ENCODE data around the gene BBS1. TPM values are rescaled to one million over a fixed set of nuclear protein-coding genes. Genes with fewer than 3 reads are reported as not detected.
A peak's percentile ranks its signal among the peaks of the same experiment; 100 is the strongest.

BBS1 gene
- total RNA-seq, 3 donors from 2014 or later, result 51.5 to 79.5 (median 63.8) TPM

DNA sequence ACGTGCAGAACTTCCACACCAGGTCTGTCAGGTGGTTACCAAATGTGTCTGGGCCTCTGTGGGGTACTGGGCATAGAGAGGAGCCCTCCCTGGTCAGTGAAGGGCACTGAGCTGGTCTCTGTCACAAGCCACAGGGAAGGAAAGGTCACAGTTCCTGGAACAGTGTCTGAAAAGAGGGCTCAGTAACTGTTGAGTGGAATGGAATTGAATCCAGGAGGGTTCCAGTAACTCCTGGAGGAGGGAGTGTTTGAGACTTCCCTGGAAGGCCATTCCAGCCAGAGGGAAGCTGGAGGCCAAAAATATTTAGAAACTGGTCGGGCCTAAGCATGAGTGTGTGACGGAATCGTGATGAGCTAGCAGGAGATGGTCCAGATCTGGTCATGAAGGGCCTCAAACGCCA lies 44.2 kb downstream of the BBS1 start:
- DNase-seq (ENCODE audit: low spot score in 2 of 2), result no peak
- TF ChIP-seq CTCF (IDR thresholded peaks at IDR 0.05) (no peak), POLR2AphosphoS5 (IDR thresholded peaks at IDR 0.05) (no peak), POLR2A (IDR thresholded peaks at IDR 0.05) (no peak)
- intact Hi-C loops (cut with DNase I; ENCODE audit: low total_unique reads), result no loop called here
- Histone ChIP-seq H3K27me3 (peaks cover 0 to 4% of the 10 kb centered on the region in 2 donors), H3K36me3 (no peaks in the 10 kb centered on the region), H3K4me1 (no peaks in the 10 kb centered on the region), H3K4me3 (no peak overlapping the region), H3K27ac (no peak overlapping the region), H3K9me3 (no peaks in the 10 kb centered on the region)

DNA sequence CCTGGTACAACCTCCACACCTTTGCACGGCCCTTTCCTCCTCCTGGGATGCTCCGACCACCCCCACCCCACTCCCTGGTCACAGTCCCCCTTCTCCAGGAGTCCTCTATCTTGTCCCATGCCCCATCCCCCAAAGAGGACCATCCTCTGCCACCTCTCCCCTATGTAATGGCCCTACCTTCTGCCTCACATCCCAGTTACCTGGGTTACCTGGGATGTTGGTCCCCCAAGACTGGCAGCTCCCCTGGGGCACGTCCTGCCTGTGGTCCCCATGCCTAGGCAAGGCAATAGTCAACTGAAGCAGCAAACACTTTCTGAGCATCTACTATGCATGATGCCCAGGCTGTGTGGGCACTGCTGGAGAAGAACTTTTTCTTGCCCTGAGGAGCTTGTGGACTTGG lies 45.0 kb downstream of the BBS1 start:
- no peaks in the 10 kb centered on the region for H3K36me3 ChIP-seq
- H3K4me1 ChIP-seq, result no peaks in the 10 kb centered on the region
- H3K27me3 ChIP-seq, result peaks cover 0 to 4% of the 10 kb centered on the region in 2 donors
- intact Hi-C loops (cut with DNase I; ENCODE audit: low total_unique reads), result no loop called here
- TF ChIP-seq POLR2A (IDR thresholded peaks at IDR 0.05), result no peak
- no peak for TF ChIP-seq POLR2AphosphoS5 (IDR thresholded peaks at IDR 0.05)
- no peak for TF ChIP-seq CTCF (IDR thresholded peaks at IDR 0.05)
- H3K4me3 ChIP-seq, result no peak overlapping the region
- DNase-seq (ENCODE audit: low spot score in 2 of 2), result no peak
- H3K27ac ChIP-seq, result no peak overlapping the region
- H3K9me3 ChIP-seq, result no peaks in the 10 kb centered on the region

DNA sequence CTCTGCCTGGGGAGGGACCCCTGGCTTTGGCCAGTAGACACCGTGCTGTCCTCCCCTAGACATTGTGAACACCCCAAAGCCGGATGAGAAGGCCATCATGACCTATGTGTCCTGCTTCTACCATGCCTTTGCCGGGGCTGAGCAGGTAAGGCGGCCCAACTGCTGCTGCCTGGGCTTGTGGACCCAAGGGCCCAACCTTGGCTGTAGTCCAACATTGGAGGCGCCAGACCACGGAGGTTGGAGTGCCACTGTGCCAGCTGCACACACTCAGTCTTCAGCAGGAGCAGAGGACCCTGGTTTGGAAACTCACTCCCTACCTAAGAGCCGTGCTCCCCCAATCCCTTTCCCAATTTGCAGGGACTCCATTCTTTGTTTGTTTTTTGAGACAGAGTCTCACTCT lies 45.7 kb downstream of the BBS1 start:
- Histone ChIP-seq H3K4me3 (no peak overlapping the region), H3K4me1 (no peaks in the 10 kb centered on the region), H3K9me3 (no peaks in the 10 kb centered on the region), H3K27ac (no peak overlapping the region), H3K27me3 (peaks cover 0 to 4% of the 10 kb centered on the region in 2 donors), H3K36me3 (no peaks in the 10 kb centered on the region)
- TF ChIP-seq POLR2AphosphoS5 (IDR thresholded peaks at IDR 0.05) (no peak), POLR2A (IDR thresholded peaks at IDR 0.05) (no peak), CTCF (IDR thresholded peaks at IDR 0.05) (no peak)
- intact Hi-C loops (cut with DNase I; ENCODE audit: low total_unique reads), result no loop called here
- DNase-seq (ENCODE audit: low spot score in 2 of 2), result no peak

DNA sequence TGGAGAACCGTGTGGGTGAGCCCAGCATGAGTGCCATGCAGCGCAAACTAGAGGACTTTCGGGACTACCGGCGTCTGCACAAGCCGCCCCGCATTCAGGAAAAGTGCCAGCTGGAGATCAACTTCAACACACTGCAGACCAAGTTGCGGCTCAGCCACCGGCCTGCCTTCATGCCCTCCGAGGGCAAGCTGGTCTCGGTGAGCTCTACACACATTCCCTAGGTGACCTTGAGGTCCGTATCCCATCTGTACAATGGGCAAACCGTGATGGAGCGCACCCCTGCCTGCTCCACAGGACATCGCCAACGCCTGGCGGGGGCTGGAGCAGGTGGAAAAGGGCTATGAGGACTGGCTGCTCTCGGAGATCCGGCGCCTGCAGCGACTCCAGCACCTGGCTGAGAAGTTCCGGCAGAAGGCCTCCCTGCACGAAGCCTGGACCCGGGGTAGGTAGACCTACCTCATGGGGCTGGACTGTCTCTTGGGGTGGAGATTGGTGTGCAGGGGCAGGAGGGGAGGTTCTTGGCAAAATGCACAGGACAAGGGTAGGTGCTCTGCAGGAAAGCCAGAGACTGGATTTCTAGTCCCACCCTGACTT lies 47.4 kb downstream of the BBS1 start:
- DNase-seq (ENCODE audit: low spot score in 2 of 2), result no peak
- Histone ChIP-seq H3K4me3 (no peak overlapping the region), H3K9me3 (no peaks in the 10 kb centered on the region), H3K27me3 (peaks cover 0 to 4% of the 10 kb centered on the region in 2 donors), H3K27ac (no peak overlapping the region), H3K36me3 (no peaks in the 10 kb centered on the region), H3K4me1 (no peaks in the 10 kb centered on the region)
- TF ChIP-seq CTCF (IDR thresholded peaks at IDR 0.05), result no peak
- TF ChIP-seq POLR2AphosphoS5 (IDR thresholded peaks at IDR 0.05), result no peak
- no peak for TF ChIP-seq POLR2A (IDR thresholded peaks at IDR 0.05)
- intact Hi-C loops (cut with DNase I; ENCODE audit: low total_unique reads), result no loop called here

GRCh38 chr11:66559142-66559865 lies 48.9 kb downstream of the BBS1 start:
- peak overlapping the region in 1 of 3 donors; percentile 39 for H3K4me3 ChIP-seq

More at GRCh38 chr11:66559142-66559865, 48.9 kb downstream of the BBS1 start:
- no peak for DNase-seq (ENCODE audit: low spot score in 2 of 2)
- no peaks in the 10 kb centered on the region for H3K9me3 ChIP-seq
- no peak for TF ChIP-seq POLR2AphosphoS5 (IDR thresholded peaks at IDR 0.05)
- TF ChIP-seq POLR2A (IDR thresholded peaks at IDR 0.05), result no peak
- TF ChIP-seq CTCF (IDR thresholded peaks at IDR 0.05), result no peak
- intact Hi-C loops (cut with DNase I; ENCODE audit: low total_unique reads), result no loop called here
- H3K36me3 ChIP-seq, result no peaks in the 10 kb centered on the region
- H3K27me3 ChIP-seq, result peaks cover 0 to 4% of the 10 kb centered on the region in 2 donors
- peak overlapping the region in 1 of 2 donors; percentile 7 for H3K27ac ChIP-seq
- no peaks in the 10 kb centered on the region for H3K4me1 ChIP-seq

Data from breast epithelium (tissue), 4 donors.